Kidney glomerular epithelial cell (primary cell): ENCODE results near the gene SRGAP3.

Experiments used
- DNase-seq: peaks from one replicate; lab custom pipeline; 2025; lab: John Stamatoyannopoulos, UW

Gene SRGAP3

GRCh38 chr3:8984081-8984480 is 265.4 kb downstream of the SRGAP3 start:
- DNase-seq = no peak

- DNase-seq = no peak
Observed at GRCh38 chr3:8983591-8983990, 265.9 kb downstream of the SRGAP3 start.

- no peak for DNase-seq
Observed at GRCh38 chr3:8983026-8983425, 266.4 kb downstream of the SRGAP3 start.

- DNase-seq = no peak
Observed at GRCh38 chr3:8982509-8982908, 266.9 kb downstream of the SRGAP3 start.

GRCh38 chr3:8981700-8982099 is 267.7 kb downstream of the SRGAP3 start:
- no peak for DNase-seq

GRCh38 chr3:8981296-8981695 is 268.1 kb downstream of the SRGAP3 start:
- DNase-seq = no peak

- DNase-seq = no peak
Observed at GRCh38 chr3:8980756-8981257, 268.6 kb downstream of the SRGAP3 start.

GRCh38 chr3:8979262-8979661 is 270.2 kb downstream of the SRGAP3 start:
- DNase-seq = no peak

- DNase-seq = no peak
Observed at GRCh38 chr3:8978551-8978950, 270.9 kb downstream of the SRGAP3 start.

- no peak for DNase-seq
Observed at GRCh38 chr3:8976540-8977182, 272.8 kb downstream of the SRGAP3 start.

GRCh38 chr3:8975081-8976020 is 274.1 kb downstream of the SRGAP3 start:
- peak; percentile 10 for DNase-seq

- no peak for DNase-seq
Observed at GRCh38 chr3:8974458-8974857, 275.0 kb downstream of the SRGAP3 start.

GRCh38 chr3:8972639-8973038 is 276.8 kb downstream of the SRGAP3 start:
- DNase-seq = peak; percentile 5

- DNase-seq = peak; percentile 28
Observed at GRCh38 chr3:8970971-8971589, 278.4 kb downstream of the SRGAP3 start.

- no peak for DNase-seq
Observed at GRCh38 chr3:8969241-8969640, 280.2 kb downstream of the SRGAP3 start.

- DNase-seq = no peak
Observed at GRCh38 chr3:8968375-8968882, 281.0 kb downstream of the SRGAP3 start.

- no peak for DNase-seq
Observed at GRCh38 chr3:8967553-8967952, 281.9 kb downstream of the SRGAP3 start.

- no peak for DNase-seq
Observed at GRCh38 chr3:8966820-8967348, 282.6 kb downstream of the SRGAP3 start.

GRCh38 chr3:8966150-8966819 is 283.2 kb downstream of the SRGAP3 start:
- no peak for DNase-seq

GRCh38 chr3:8964436-8965370 is 284.7 kb downstream of the SRGAP3 start:
- DNase-seq = peak; percentile 84
